Ovary (tissue), 10 donors: ENCODE data around the gene MYL5. TPM values are rescaled to one million over a fixed set of nuclear protein-coding genes. Genes with fewer than 3 reads are reported as not detected.

Source experiments
- DNase-seq, 5 donors: peaks; one replicate each; pipeline ENCODE4 v3.0.0-alpha.2; 2019 to 2020
- H3K27ac ChIP-seq, 2 donors: fragments of 200-600 bp; one replicate each; pipeline versions ENCODE4 v1.5.1 to v1.8.0; 2019 to 2022
- H3K27me3 ChIP-seq: fragments of 200-600 bp; one replicate; pipeline ENCODE4 v1.8.0; 2022
- H3K36me3 ChIP-seq: fragments of 200-600 bp; sonication (generic); one replicate; pipeline ENCODE4 v1.5.1; 2019
- H3K4me1 ChIP-seq: one replicate; pipeline ENCODE4 v1.8.1; 2013; ENCODE audit warnings: mild to moderate bottlenecking, moderate library complexity; ENCODE audit not compliant: insufficient read depth
- H3K4me3 ChIP-seq: fragments of 200-600 bp; sonication (generic); one replicate; pipeline ENCODE4 v1.5.1; 2017
- H3K9me3 ChIP-seq, 2 donors: fragments of 200-600 bp in 1 of 2; sonication (generic) in 1 of 2; one replicate each; pipeline versions ENCODE4 v1.5.1 to v1.8.1; 2013 to 2019; ENCODE audit warnings: mild to moderate bottlenecking in 1 of 2, moderate library complexity in 1 of 2
- EP300 ChIP-seq: sonication (generic); formaldehyde crosslinking; IDR thresholded peaks from one replicate; pipeline ENCODE4 v1.6.1; 2017; ENCODE audit warnings: antibody characterized with exemption
- POLR2A ChIP-seq: fragments of 450-650 bp; IDR thresholded peaks from one replicate; pipeline ENCODE4 v1.6.1; 2017; ENCODE audit warnings: antibody characterized with exemption, mild to moderate bottlenecking, moderate library complexity
- WGBS, 3 donors: extraction: QIAGEN DNeasy Blood & Tissue Kit in 1 of 3; methylation state at CpG; one replicate each; pipeline versions ENCODE4 v1.1.5 to v1.1.7; 2013 to 2017; 5-methylcytosine and 5-hydroxymethylcytosine counted together
- intact Hi-C, 4 donors: fragments of 100-400 bp; cut with DNase I; formaldehyde crosslinking; loops; one replicate each; pipeline versions ENCODE4 v1.11.0 to v1.15.1; 2022 to 2023
- long read RNA-seq, 3 donors: library from polyadenylated mRNA in 2 of 3; unstranded in 2 of 3; transcript quantifications; one replicate each; pipeline ENCODE4 v2.0.0 and lab custom pipeline, GENCODE V29; 2021 to 2026
- polyA plus RNA-seq, 2 donors: library from polyadenylated mRNA; stranded (reverse); fragments of 200-250 nt in 1 of 2; fragments of 350-450 nt in 1 of 2; fragmentation: Illumina TruSeq in 1 of 2; extraction: RNeasy Lipid Tissue Mini Kit (QIAGEN cat#74804) in 1 of 2; gene quantifications; one replicate each; pipeline ENCODE4 v1.2.3, GENCODE V29; 2013 to 2014
- total RNA-seq, 7 donors: library from RNA; depleted of rRNA in 2 of 7; stranded (reverse); fragments of >200 nt in 2 of 7; fragmentation: NEBNext Ultra II Directional in 3 of 7; extraction: Animal tissue kit (Norgen Biotek cat#: 25700) in 3 of 7; gene quantifications; one replicate each; pipeline versions ENCODE4 v1.1.0 to v1.2.4, GENCODE V29; 2016 to 2023
- TF ChIP-seq, protein P1 (sequence below), 3 donors: fragments of 450-650 bp in 2 of 3; fragments of 200-600 bp in 1 of 3; IDR thresholded peaks; one replicate each; pipeline versions ENCODE4 v1.5.1 to v1.8.0; 2016 to 2022; ENCODE audit warnings: antibody characterized with exemption in 3 of 3, mild to moderate bottlenecking in 1 of 3
- donor health status: DM: no; HTN: no; CAD: no; lungs with moderate emphysema.
- donor health status: DM: no; HTN: no; CAD: no.
- donor health status: Bipolar disorder and iron deficiency.
- donor health status: DM: yes; HTN: yes; CAD: no.
- donor health status: DM: no; HTN: no; CAD: no.
- donor health status: DM: yes; HTN: yes; CAD: no.

MYL5 gene, protein sequence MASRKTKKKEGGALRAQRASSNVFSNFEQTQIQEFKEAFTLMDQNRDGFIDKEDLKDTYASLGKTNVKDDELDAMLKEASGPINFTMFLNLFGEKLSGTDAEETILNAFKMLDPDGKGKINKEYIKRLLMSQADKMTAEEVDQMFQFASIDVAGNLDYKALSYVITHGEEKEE
- total RNA-seq = 10 to 100 TPM in 4 of 7 donors, 1 to 10 TPM in 3; 4.0 to 18.3 (median 10.0) TPM
- 1 to 10 TPM; 6.4 to 6.5 TPM for polyA plus RNA-seq
- long read RNA-seq, donor 1, partial matches to known transcripts = 0 of 2 reads
- long read RNA-seq, donor 1, other reads (novel, unspliced or antisense) = 2 of 2 reads
- long read RNA-seq, donor 2 = 0 reads
- long read RNA-seq, donor 3, partial matches to known transcripts = 1 of 6 reads
- long read RNA-seq, donor 3, other reads (novel, unspliced or antisense) = 3 of 6 reads

GRCh38 chr4:674172-675035 lies at the start of gene MYL5, which contains the start of gene ATP5ME:
MYL5 (plus strand) TSS chr4:674542; CDS start chr4:678027, 3,485 bp downstream.
ATP5ME (minus strand) TSS chr4:674276; CDS start chr4:674247, 29 bp downstream.
- DNase-seq = peak; percentile 96 to 99 (median 97)
- TF ChIP-seq POLR2A = peak; percentile 92
- TF ChIP-seq EP300 = peak; percentile 78
- TF ChIP-seq, protein P1, sequence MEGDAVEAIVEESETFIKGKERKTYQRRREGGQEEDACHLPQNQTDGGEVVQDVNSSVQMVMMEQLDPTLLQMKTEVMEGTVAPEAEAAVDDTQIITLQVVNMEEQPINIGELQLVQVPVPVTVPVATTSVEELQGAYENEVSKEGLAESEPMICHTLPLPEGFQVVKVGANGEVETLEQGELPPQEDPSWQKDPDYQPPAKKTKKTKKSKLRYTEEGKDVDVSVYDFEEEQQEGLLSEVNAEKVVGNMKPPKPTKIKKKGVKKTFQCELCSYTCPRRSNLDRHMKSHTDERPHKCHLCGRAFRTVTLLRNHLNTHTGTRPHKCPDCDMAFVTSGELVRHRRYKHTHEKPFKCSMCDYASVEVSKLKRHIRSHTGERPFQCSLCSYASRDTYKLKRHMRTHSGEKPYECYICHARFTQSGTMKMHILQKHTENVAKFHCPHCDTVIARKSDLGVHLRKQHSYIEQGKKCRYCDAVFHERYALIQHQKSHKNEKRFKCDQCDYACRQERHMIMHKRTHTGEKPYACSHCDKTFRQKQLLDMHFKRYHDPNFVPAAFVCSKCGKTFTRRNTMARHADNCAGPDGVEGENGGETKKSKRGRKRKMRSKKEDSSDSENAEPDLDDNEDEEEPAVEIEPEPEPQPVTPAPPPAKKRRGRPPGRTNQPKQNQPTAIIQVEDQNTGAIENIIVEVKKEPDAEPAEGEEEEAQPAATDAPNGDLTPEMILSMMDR (IDR thresholded peaks at IDR 0.05) = peak; percentile 91 to 98 (median 94)
- H3K4me3 ChIP-seq = peak within 1 kb of the TSS; percentile 100
- intact Hi-C loops = loop anchor here in 1 of 4 donors (5.0 to 10.0 kb wide), 3 partner anchors 110 to 1790 kb away; partner anchors contain the start of genes RNF4 and ZNF141
- H3K9me3 ChIP-seq = no peaks in the 10 kb centered on the region
- H3K36me3 ChIP-seq = no peaks in the 10 kb centered on the region
- 0 to 1% (median 0%) methylated on average over 15 to 84 of the region's 84 CpGs for WGBS, 3 donors
- H3K27ac ChIP-seq = peak within 1 kb of the TSS; percentile 70 to 97
- no peaks in the 10 kb centered on the region for H3K27me3 ChIP-seq
- H3K4me1 ChIP-seq = peaks cover 17% of the 10 kb centered on the region

DNA sequence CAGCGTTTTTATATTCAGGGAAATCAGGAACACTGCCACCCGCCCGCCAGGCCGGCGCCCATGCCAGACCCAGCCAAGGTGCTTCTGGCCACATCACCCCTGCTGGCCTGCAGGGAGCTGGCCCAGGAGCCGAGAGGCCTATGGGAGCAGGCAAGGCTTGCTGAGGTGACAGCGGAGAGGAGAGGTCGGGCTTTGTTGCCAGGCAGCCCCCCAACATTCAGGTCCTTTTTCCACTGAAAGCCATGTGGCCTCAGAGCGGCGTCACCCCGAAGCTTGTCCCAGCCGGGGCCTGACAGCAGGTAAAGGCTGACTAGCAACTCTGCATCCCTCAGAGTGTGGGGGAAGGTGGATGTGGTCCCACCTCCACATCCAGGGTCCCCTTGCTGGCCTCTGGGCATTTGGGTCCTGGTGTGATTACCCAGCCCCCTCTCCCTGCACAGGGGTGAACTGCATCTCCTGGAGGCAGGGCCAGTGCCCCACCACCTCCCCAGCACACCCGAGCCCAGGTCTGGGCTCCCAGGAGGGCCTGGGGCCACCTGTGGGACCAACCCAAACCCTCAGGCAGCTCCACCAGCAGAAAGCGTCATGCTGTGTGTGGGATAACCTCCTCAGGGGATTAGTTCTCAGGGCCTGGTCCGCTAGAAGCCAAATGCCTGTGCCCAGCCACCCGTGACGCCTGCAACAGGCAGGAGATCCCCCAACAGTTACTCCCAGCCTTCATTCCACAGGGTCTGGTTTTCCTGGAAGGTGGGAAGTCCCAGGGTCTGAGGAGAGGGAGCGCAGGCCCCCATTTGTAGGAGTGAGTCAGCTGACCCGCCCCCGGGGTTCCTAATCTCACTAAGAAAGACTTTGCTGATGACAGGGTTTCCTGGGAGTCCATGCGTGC lies 49.4 kb upstream of the MYL5 start, which contains the start of gene PDE6B:
Gene PDE6B, plus strand, starts transcription at position 869 of the 886 bp plus-strand sequence. CDS start 54 bp downstream, outside the sequence.
- H3K4me1 ChIP-seq = no peaks in the 10 kb centered on the region
- DNase-seq = no peak
- H3K36me3 ChIP-seq = no peaks in the 10 kb centered on the region
- intact Hi-C loops = no loop called here
- TF ChIP-seq EP300 (no peak), POLR2A (no peak)
- TF ChIP-seq, protein P1 (IDR thresholded peaks at IDR 0.05) = no peak
- no peak within 1 kb of the TSS for H3K27ac ChIP-seq
- 57 to 64% (median 59%) methylated on average over 20 to 21 of the region's 21 CpGs for WGBS, 3 donors
- H3K27me3 ChIP-seq = no peaks in the 10 kb centered on the region
- H3K4me3 ChIP-seq = no peak within 1 kb of the TSS
- H3K9me3 ChIP-seq = no peaks in the 10 kb centered on the region

GRCh38 chr4:625631-626161 lies 48.6 kb upstream of the MYL5 start:
- H3K4me3 ChIP-seq = no peak overlapping the region
- no peak overlapping the region for H3K27ac ChIP-seq
- no peaks in the 10 kb centered on the region for H3K36me3 ChIP-seq
- no peaks in the 10 kb centered on the region for H3K27me3 ChIP-seq
- TF ChIP-seq POLR2A (no peak), EP300 (no peak)
- TF ChIP-seq, protein P1 (IDR thresholded peaks at IDR 0.05) = no peak
- no peak for DNase-seq
- WGBS, 3 donors = 88 to 92% (median 91%) methylated on average over 39 of the region's 39 CpGs
- H3K9me3 ChIP-seq = no peaks in the 10 kb centered on the region
- intact Hi-C loops = no loop called here
- H3K4me1 ChIP-seq = no peaks in the 10 kb centered on the region
